MM.1S (cell line): ENCODE measurements around the gene ZNF619.

Experiments
- DNase-seq: peaks from one replicate; pipeline ENCODE4 v3.0.0-alpha.2; 2015
- H2AFZ ChIP-seq: fragments of 300-600 bp; sonication (generic); 2 replicates; pipeline ENCODE4 v1.6.0; 2016; ENCODE audit warnings: antibody characterized with exemption, low read length
- H3F3A ChIP-seq: fragments of 300-600 bp; sonication (generic); 2 replicates; pipeline ENCODE4 v1.6.1; 2016; ENCODE audit warnings: mild to moderate bottlenecking, antibody characterized with exemption, low read length, moderate library complexity, mixed read lengths; ENCODE audit not compliant: insufficient read depth
- H3K27ac ChIP-seq: fragments of 300-600 bp; sonication (generic); 2 replicates; pipeline ENCODE4 v1.5.1; 2016; ENCODE audit warnings: mild to moderate bottlenecking, low read length
- H3K27me3 ChIP-seq: fragments of 300-600 bp; sonication (generic); replicated peaks from 2 replicates; pipeline ENCODE4 v1.6.0; 2016; ENCODE audit warnings: low read length; ENCODE audit not compliant: insufficient read depth
- H3K36me3 ChIP-seq: fragments of 300-600 bp; sonication (generic); replicated peaks from 2 replicates; pipeline ENCODE4 v1.6.1; 2016; ENCODE audit warnings: mild to moderate bottlenecking, low read length, mixed read lengths; ENCODE audit not compliant: insufficient read depth
- H3K4me1 ChIP-seq: fragments of 300-600 bp; sonication (generic); 2 replicates; pipeline ENCODE4 v1.6.1; 2016; ENCODE audit warnings: low read length, mixed read lengths
- H3K4me2 ChIP-seq: fragments of 300-600 bp; sonication (generic); 2 replicates; pipeline ENCODE4 v1.6.0; 2016; ENCODE audit warnings: low read depth, low read length
- H3K4me3 ChIP-seq: fragments of 300-600 bp; sonication (generic); 2 replicates; pipeline ENCODE4 v1.5.1; 2016; ENCODE audit warnings: low read length, mixed read lengths
- H3K79me2 ChIP-seq: fragments of 300-600 bp; sonication (generic); 2 replicates; pipeline ENCODE4 v1.6.1; 2016; ENCODE audit warnings: mixed run types, low read length, mixed read lengths
- H3K9ac ChIP-seq: fragments of 300-600 bp; sonication (generic); 2 replicates; pipeline ENCODE4 v1.6.1; 2016; ENCODE audit warnings: low read length, mixed read lengths
- H3K9me2 ChIP-seq: fragments of 300-600 bp; sonication (generic); replicated peaks from 2 replicates; pipeline ENCODE4 v1.6.1; 2016; ENCODE audit warnings: mild to moderate bottlenecking, low read length, mixed read lengths; ENCODE audit not compliant: insufficient read depth
- H3K9me3 ChIP-seq: fragments of 300-600 bp; sonication (generic); replicated peaks from 2 replicates; pipeline ENCODE4 v1.6.1; 2016; ENCODE audit warnings: mild to moderate bottlenecking, low read length, mixed read lengths; ENCODE audit not compliant: insufficient read depth
- H4K20me1 ChIP-seq: fragments of 300-600 bp; sonication (generic); 2 replicates; pipeline ENCODE4 v1.6.1; 2016; ENCODE audit warnings: mild to moderate bottlenecking, low read length, moderate library complexity, mixed read lengths; ENCODE audit not compliant: insufficient read depth
- EZH2 ChIP-seq: fragments of 300-600 bp; sonication (generic); optimal IDR thresholded peaks from 2 replicates; pipeline ENCODE3; 2017; ENCODE audit warnings: low read depth, mild to moderate bottlenecking, antibody characterized with exemption, low read length, mixed read lengths
- EZH2phosphoT487 ChIP-seq: fragments of 300-600 bp; sonication (generic); IDR thresholded peaks from 2 replicates; pipeline ENCODE4 v1.6.1; 2018; ENCODE audit warnings: antibody characterized with exemption, low read length
- TF ChIP-seq, protein P1 (sequence below): fragments of 300-600 bp; sonication (generic); IDR thresholded peaks from 2 replicates; pipeline ENCODE4 v1.5.1; 2016; ENCODE audit warnings: antibody characterized with exemption, low read length, mixed read lengths

Gene ZNF619

DNA sequence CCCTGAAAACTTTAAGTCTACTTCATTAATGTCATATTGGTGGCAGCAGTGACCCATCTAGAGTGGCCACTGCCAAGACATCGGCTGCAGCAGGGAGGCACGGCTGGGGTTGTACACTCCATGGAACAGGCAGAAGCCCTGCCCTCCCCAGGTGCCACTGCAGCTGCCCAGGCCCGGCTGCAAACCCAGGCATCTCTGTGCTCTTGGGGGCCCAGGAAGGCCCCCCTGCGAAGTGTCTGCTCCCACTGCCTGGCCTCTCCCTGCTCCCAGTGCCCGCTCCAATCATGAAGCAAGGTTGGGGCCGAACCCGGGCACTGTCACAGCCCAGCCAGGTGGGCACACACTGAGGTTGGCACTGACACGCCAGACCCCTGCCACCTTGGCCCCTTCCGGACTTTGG is 31.9 kb upstream of the ZNF619 start:
- no peaks in the 10 kb centered on the region for H3K36me3 ChIP-seq
- no peak overlapping the region for H3K4me3 ChIP-seq
- DNase-seq = no peak
- H3K4me2 ChIP-seq = no peak overlapping the region
- TF ChIP-seq, protein P1, sequence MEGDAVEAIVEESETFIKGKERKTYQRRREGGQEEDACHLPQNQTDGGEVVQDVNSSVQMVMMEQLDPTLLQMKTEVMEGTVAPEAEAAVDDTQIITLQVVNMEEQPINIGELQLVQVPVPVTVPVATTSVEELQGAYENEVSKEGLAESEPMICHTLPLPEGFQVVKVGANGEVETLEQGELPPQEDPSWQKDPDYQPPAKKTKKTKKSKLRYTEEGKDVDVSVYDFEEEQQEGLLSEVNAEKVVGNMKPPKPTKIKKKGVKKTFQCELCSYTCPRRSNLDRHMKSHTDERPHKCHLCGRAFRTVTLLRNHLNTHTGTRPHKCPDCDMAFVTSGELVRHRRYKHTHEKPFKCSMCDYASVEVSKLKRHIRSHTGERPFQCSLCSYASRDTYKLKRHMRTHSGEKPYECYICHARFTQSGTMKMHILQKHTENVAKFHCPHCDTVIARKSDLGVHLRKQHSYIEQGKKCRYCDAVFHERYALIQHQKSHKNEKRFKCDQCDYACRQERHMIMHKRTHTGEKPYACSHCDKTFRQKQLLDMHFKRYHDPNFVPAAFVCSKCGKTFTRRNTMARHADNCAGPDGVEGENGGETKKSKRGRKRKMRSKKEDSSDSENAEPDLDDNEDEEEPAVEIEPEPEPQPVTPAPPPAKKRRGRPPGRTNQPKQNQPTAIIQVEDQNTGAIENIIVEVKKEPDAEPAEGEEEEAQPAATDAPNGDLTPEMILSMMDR = no peak
- TF ChIP-seq EZH2 = no peak
- TF ChIP-seq EZH2phosphoT487 = no peak
- no peaks in the 10 kb centered on the region for H3F3A ChIP-seq
- H2AFZ ChIP-seq = no peak overlapping the region
- no peaks in the 10 kb centered on the region for H3K27me3 ChIP-seq
- no peaks in the 10 kb centered on the region for H3K79me2 ChIP-seq
- no peaks in the 10 kb centered on the region for H4K20me1 ChIP-seq
- H3K9ac ChIP-seq = no peak overlapping the region
- H3K9me2 ChIP-seq = no peaks in the 10 kb centered on the region
- no peaks in the 10 kb centered on the region for H3K9me3 ChIP-seq
- no peak overlapping the region for H3K27ac ChIP-seq
- no peaks in the 10 kb centered on the region for H3K4me1 ChIP-seq

DNA sequence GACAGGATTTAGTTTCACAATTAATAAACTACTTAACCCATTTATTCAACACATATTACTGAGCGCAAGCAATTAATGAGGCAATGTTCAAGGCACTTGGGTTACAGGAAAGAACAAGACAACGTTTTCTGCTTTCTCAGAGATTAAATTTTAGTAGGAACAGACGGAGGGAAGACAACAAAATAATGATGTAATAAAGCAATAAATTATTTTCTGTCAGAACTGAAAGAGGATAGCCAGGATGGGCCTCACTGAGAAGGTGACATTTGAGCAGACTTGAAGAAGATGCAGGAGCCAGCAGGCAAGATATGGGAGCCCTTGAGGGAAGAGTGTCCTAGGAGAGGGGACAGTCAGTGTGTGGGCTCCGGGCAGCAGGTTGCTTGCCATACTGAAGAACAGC is 31.0 kb upstream of the ZNF619 start:
- DNase-seq = no peak
- no peaks in the 10 kb centered on the region for H3F3A ChIP-seq
- no peaks in the 10 kb centered on the region for H3K4me1 ChIP-seq
- H3K4me2 ChIP-seq = no peak overlapping the region
- no peaks in the 10 kb centered on the region for H3K9me3 ChIP-seq
- no peak overlapping the region for H3K4me3 ChIP-seq
- no peak overlapping the region for H3K9ac ChIP-seq
- no peaks in the 10 kb centered on the region for H3K9me2 ChIP-seq
- H4K20me1 ChIP-seq = no peaks in the 10 kb centered on the region
- no peak overlapping the region for H2AFZ ChIP-seq
- no peaks in the 10 kb centered on the region for H3K79me2 ChIP-seq
- no peaks in the 10 kb centered on the region for H3K27me3 ChIP-seq
- no peak overlapping the region for H3K27ac ChIP-seq
- no peaks in the 10 kb centered on the region for H3K36me3 ChIP-seq
- no peak for TF ChIP-seq EZH2phosphoT487
- no peak for TF ChIP-seq EZH2
- TF ChIP-seq, protein P1 = no peak

DNA sequence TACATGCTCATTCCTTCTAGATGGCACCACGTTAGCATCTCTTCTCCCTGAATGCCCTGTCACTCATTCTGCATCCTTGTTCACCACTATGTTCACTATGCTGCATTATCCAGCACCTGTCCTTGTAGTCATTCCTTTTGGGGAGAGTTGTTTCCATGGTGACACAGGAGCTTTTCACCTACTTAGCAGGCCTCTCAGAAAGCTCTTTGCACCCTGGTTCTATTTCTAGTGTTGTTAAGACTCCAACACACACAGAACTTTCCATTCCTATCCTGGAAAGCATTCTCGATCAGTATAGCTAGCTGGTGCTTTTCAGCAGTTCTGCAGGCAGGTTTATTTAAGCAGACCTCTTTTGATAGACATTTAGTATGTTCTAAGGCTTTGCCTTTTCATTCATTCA is 26.5 kb upstream of the ZNF619 start:
- Histone ChIP-seq H3K9ac (no peak overlapping the region), H2AFZ (no peak overlapping the region), H3K4me3 (no peak overlapping the region), H4K20me1 (no peaks in the 10 kb centered on the region), H3F3A (no peaks in the 10 kb centered on the region), H3K27ac (no peak overlapping the region), H3K4me1 (peaks cover 7% of the 10 kb centered on the region; the same call in 1 of the 2 replicates), H3K27me3 (no peaks in the 10 kb centered on the region), H3K4me2 (no peak overlapping the region), H3K79me2 (no peaks in the 10 kb centered on the region), H3K36me3 (no peaks in the 10 kb centered on the region), H3K9me2 (no peaks in the 10 kb centered on the region), H3K9me3 (no peaks in the 10 kb centered on the region)
- TF ChIP-seq, protein P1 = no peak
- no peak for TF ChIP-seq EZH2phosphoT487
- no peak for TF ChIP-seq EZH2
- DNase-seq = no peak
